IPS-18c (cell line): ENCODE data around the gene CHST7.
"Not testable (repeated sequence)": the region's sequence is repeated elsewhere in the genome, so short reads cannot be mapped to it uniquely, and the experiment has no call there.

ENCODE experiments used
- H3K4me3 ChIP-seq: 2 replicates; pipeline ENCODE4 v1.7.0; 2013; ENCODE audit warnings: low read depth, mild to moderate bottlenecking, low read length, moderate library complexity; ENCODE audit not compliant: insufficient read depth
- H3K9me3 ChIP-seq: one replicate; pipeline ENCODE4 v1.6.1; 2013; ENCODE audit warnings: mild to moderate bottlenecking, low read length, moderate library complexity; ENCODE audit not compliant: control insufficient read depth, insufficient read depth

Gene CHST7

GRCh38 chrX:46573331-46573891 is at the start of gene CHST7:
Gene CHST7 (plus strand): TSS chrX:46573765. CDS start chrX:46573932, 167 bp downstream.
- Histone ChIP-seq H3K4me3 (peak within 1 kb of the TSS; percentile 35), H3K9me3 (peaks cover 8% of the 10 kb centered on the region)

GRCh38 chrX:46528640-46529039 is 44.9 kb upstream of the CHST7 start:
- not testable (repeated sequence) for H3K9me3 ChIP-seq, H3K4me3 ChIP-seq

GRCh38 chrX:46529740-46530403 is 43.7 kb upstream of the CHST7 start:
- H3K4me3 ChIP-seq, H3K9me3 ChIP-seq: not testable (repeated sequence)

- not testable (repeated sequence) for H3K9me3 ChIP-seq, H3K4me3 ChIP-seq
Observed at GRCh38 chrX:46530404-46530908, 43.1 kb upstream of the CHST7 start.

GRCh38 chrX:46531442-46531841 is 42.1 kb upstream of the CHST7 start:
- Histone ChIP-seq H3K4me3 (no peak overlapping the region), H3K9me3 (peaks cover 2% of the 10 kb centered on the region)

GRCh38 chrX:46543441-46543840 is 30.1 kb upstream of the CHST7 start:
- Histone ChIP-seq H3K4me3 (no peak overlapping the region), H3K9me3 (peaks cover 8% of the 10 kb centered on the region)

- H3K9me3 ChIP-seq = not testable (repeated sequence)
- H3K4me3 ChIP-seq = peak overlapping the region; percentile 74
Observed at GRCh38 chrX:46544527-46544926, 29.0 kb upstream of the CHST7 start.

- Histone ChIP-seq H3K4me3 (peak within 1 kb of the TSS; percentile 74), H3K9me3 (peaks cover 12% of the 10 kb centered on the region)
Observed at GRCh38 chrX:46545111-46546005, 28.2 kb upstream of the CHST7 start, which contains the start of gene ZNF674. Gene ZNF674 (minus strand): TSS chrX:46545421. CDS start chrX:46542087, 3,334 bp downstream.

GRCh38 chrX:46547857-46548256 is 25.7 kb upstream of the CHST7 start:
- Histone ChIP-seq H3K9me3 (peaks cover 12% of the 10 kb centered on the region), H3K4me3 (no peak overlapping the region)

- peaks cover 8% of the 10 kb centered on the region for H3K9me3 ChIP-seq
- H3K4me3 ChIP-seq = no peak overlapping the region
Observed at GRCh38 chrX:46549914-46550313, 23.7 kb upstream of the CHST7 start.

GRCh38 chrX:46551494-46552128 is 22.0 kb upstream of the CHST7 start:
- Histone ChIP-seq H3K9me3 (peaks cover 8% of the 10 kb centered on the region), H3K4me3 (no peak overlapping the region)

- H3K9me3 ChIP-seq = peaks cover 6% of the 10 kb centered on the region
- H3K4me3 ChIP-seq = no peak overlapping the region
Observed at GRCh38 chrX:46553935-46554334, 19.6 kb upstream of the CHST7 start.

- H3K4me3 ChIP-seq = no peak overlapping the region
- H3K9me3 ChIP-seq = peaks cover 5% of the 10 kb centered on the region
Observed at GRCh38 chrX:46554942-46555341, 18.6 kb upstream of the CHST7 start.

GRCh38 chrX:46559062-46559461 is 14.5 kb upstream of the CHST7 start:
- no peak overlapping the region for H3K4me3 ChIP-seq

GRCh38 chrX:46561824-46562657 is 11.5 kb upstream of the CHST7 start:
- Histone ChIP-seq H3K9me3 (no peaks in the 10 kb centered on the region), H3K4me3 (no peak overlapping the region)

More at GRCh38 chrX:46559062-46559461, 14.5 kb upstream of the CHST7 start:
- H3K9me3 ChIP-seq = peaks cover 2% of the 10 kb centered on the region

- H3K4me3 ChIP-seq = no peak overlapping the region
- H3K9me3 ChIP-seq = peaks cover 3% of the 10 kb centered on the region
Observed at GRCh38 chrX:46567388-46567787, 6.2 kb upstream of the CHST7 start.
